ENCODE measurements around the gene ELF3. TPM values are rescaled to one million over a fixed set of nuclear protein-coding genes. Genes with fewer than 3 reads are reported as not detected.
"Not testable (repeated sequence)": the region's sequence is repeated elsewhere in the genome, so short reads cannot be mapped to it uniquely, and the experiment has no call there.

ELF3 gene
- total RNA-seq, 4 donors from 2014 or later: 10.8 to 39.9 (median 26.7) TPM

DNA sequence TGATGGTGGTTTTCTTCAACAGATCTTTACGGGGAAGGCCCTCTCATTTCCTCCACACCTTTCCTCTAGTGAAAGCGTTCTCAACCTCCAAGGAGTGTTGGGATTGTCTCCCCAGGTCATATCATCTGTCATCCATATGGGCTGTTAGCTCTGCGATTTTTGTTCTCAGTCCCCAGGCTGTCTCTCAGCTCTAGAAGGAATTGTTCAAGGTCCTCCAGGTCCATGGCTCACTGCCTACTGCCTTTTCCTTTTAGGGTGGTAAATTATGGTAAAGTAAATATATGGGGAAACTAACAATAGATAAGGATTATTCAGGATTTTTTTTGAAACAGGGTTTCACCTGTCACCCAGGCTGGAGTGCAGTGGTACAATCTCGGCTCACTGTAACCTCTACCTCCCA lies 37.6 kb downstream of the ELF3 start:
- Histone ChIP-seq H3K4me1 (peaks cover 17% of the 10 kb centered on the region), H3K27me3 (no peaks in the 10 kb centered on the region), H3K9me3 (no peaks in the 10 kb centered on the region), H3K36me3 (no peaks in the 10 kb centered on the region), H3K4me3 (no peak overlapping the region), H3K27ac (no peak overlapping the region)
- 82% methylated on average over 4 of the region's 4 CpGs for WGBS
- DNase-seq (ENCODE audit: low spot score in 2 of 2): no peak
- TF ChIP-seq EP300 (IDR thresholded peaks at IDR 0.05): no peak
- TF ChIP-seq, protein P1, sequence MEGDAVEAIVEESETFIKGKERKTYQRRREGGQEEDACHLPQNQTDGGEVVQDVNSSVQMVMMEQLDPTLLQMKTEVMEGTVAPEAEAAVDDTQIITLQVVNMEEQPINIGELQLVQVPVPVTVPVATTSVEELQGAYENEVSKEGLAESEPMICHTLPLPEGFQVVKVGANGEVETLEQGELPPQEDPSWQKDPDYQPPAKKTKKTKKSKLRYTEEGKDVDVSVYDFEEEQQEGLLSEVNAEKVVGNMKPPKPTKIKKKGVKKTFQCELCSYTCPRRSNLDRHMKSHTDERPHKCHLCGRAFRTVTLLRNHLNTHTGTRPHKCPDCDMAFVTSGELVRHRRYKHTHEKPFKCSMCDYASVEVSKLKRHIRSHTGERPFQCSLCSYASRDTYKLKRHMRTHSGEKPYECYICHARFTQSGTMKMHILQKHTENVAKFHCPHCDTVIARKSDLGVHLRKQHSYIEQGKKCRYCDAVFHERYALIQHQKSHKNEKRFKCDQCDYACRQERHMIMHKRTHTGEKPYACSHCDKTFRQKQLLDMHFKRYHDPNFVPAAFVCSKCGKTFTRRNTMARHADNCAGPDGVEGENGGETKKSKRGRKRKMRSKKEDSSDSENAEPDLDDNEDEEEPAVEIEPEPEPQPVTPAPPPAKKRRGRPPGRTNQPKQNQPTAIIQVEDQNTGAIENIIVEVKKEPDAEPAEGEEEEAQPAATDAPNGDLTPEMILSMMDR (IDR thresholded peaks at IDR 0.05): no peak
- TF ChIP-seq POLR2AphosphoS5 (IDR thresholded peaks at IDR 0.05): no peak
- TF ChIP-seq POLR2A (IDR thresholded peaks at IDR 0.05): no peak

DNA sequence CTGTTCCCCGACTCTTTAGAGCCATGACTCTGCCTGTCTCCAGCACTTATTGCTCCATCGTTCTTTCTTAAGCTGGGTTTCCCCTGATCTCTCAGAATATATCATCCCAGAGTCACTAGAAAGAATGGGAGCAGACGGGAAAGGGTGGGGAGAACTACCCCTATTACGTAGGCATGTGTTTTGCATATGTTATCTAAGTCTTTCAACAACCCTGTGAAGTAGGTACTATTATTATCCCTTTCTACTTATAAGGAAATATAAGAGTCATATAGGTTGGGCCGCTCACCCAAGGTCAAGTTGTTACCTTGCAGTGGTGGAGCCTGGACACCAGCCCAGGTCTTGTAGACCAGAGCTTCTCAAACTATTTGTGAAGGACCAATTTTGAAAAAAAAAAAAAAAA lies 38.7 kb downstream of the ELF3 start:
- H3K36me3 ChIP-seq: no peaks in the 10 kb centered on the region
- WGBS: 62% methylated on average over 5 of the region's 5 CpGs
- H3K27ac ChIP-seq: no peak overlapping the region
- H3K4me1 ChIP-seq: peaks cover 17% of the 10 kb centered on the region
- H3K9me3 ChIP-seq: no peaks in the 10 kb centered on the region
- H3K4me3 ChIP-seq: no peak overlapping the region
- no peak for DNase-seq (ENCODE audit: low spot score in 2 of 2)
- TF ChIP-seq POLR2A (IDR thresholded peaks at IDR 0.05): no peak
- no peak for TF ChIP-seq EP300 (IDR thresholded peaks at IDR 0.05)
- TF ChIP-seq, protein P1 (IDR thresholded peaks at IDR 0.05): no peak
- no peak for TF ChIP-seq POLR2AphosphoS5 (IDR thresholded peaks at IDR 0.05)
- H3K27me3 ChIP-seq: no peaks in the 10 kb centered on the region

DNA sequence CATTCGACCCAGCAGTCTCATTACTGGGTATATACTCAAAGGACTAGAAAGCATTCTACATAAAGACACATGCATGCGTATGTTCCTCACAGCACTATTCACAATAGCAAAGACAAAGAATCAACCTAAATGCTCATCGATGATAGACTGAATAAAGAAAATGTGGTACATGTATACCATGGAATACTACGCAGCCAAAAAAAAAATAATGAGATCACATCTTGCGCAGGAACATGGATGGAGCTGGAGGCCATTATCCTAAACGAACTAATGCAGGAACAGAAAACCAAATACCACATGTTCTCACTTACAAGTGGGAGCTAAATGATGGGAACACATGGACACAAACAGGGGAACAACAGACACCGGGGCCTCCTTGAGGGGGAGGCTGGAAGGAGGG lies 43.7 kb downstream of the ELF3 start:
- 82% methylated on average over 7 of the region's 7 CpGs for WGBS
- no peaks in the 10 kb centered on the region for H3K36me3 ChIP-seq
- H3K9me3 ChIP-seq: no peaks in the 10 kb centered on the region
- no peak for DNase-seq (ENCODE audit: low spot score in 2 of 2)
- TF ChIP-seq, protein P1 (IDR thresholded peaks at IDR 0.05): no peak
- TF ChIP-seq POLR2AphosphoS5 (IDR thresholded peaks at IDR 0.05): no peak
- TF ChIP-seq EP300 (IDR thresholded peaks at IDR 0.05): no peak
- TF ChIP-seq POLR2A (IDR thresholded peaks at IDR 0.05): no peak
- peaks cover 7% of the 10 kb centered on the region for H3K4me1 ChIP-seq
- H3K4me3 ChIP-seq: no peak overlapping the region
- no peaks in the 10 kb centered on the region for H3K27me3 ChIP-seq
- H3K27ac ChIP-seq: no peak overlapping the region

DNA sequence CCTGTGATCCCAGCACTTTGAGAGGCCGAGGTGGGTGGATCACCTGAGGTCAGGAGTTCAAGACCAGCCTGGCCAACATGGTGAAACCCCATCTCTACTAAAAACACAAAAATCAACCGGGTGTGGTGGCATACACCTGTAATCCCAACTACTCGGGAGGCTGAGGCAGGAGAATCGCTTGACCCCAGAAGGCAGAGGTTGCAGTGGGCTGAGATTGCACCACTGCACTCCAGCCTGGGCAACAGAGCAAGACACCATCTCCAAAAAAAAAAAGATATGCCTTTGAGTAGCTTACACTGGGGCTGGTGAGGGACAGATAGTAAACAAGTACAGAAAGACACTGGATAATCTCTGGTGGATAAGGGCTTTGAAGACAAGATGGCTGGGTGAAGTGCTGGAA lies 44.3 kb downstream of the ELF3 start:
- not testable (repeated sequence) for H3K4me1 ChIP-seq; H3K36me3 ChIP-seq; DNase-seq (ENCODE audit: low spot score in 2 of 2); H3K27me3 ChIP-seq; H3K27ac ChIP-seq; H3K4me3 ChIP-seq; H3K9me3 ChIP-seq
- WGBS: 88% methylated on average over 4 of the region's 4 CpGs

DNA sequence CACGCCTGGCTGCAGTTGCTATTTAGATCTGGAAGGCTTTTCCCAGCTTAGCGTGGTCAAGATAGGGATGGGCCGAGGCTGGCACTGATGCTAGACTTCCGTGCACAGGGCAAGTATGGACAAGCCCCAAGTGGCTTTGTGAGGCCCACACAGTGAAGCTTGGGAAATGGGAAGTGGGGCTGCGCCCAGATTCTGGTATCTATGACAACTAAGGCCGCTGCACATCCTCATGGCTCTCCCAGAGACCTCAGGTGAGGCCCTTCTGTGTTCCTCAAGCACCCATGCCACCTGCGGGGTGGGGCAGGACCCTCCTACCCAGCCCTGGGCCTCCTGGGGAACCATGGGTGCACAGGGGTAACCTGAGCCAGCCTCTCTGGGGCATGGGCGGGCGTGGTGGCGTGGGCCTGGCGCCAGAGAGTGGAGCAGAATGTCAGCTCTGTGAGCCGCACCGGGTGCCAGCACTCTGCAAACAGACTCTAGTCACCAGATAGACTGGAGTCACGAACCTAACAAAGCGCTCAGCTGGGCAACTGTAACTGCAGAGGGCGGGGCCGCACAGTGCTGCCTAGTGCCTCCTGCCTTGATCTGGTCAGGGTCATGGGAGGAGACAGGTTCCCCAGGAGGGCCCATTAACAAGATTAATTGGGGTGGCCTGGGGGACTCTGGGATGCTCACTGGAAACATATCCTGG lies 46.4 kb downstream of the ELF3 start:
- DNase-seq (ENCODE audit: low spot score in 2 of 2): peak; percentile 73 to 84
- TF ChIP-seq, protein P1 (IDR thresholded peaks at IDR 0.05): no peak
- TF ChIP-seq POLR2AphosphoS5 (IDR thresholded peaks at IDR 0.05): no peak
- no peak for TF ChIP-seq EP300 (IDR thresholded peaks at IDR 0.05)
- no peak for TF ChIP-seq POLR2A (IDR thresholded peaks at IDR 0.05)
- 70% methylated on average over 2 of the region's 17 CpGs for WGBS

DNA sequence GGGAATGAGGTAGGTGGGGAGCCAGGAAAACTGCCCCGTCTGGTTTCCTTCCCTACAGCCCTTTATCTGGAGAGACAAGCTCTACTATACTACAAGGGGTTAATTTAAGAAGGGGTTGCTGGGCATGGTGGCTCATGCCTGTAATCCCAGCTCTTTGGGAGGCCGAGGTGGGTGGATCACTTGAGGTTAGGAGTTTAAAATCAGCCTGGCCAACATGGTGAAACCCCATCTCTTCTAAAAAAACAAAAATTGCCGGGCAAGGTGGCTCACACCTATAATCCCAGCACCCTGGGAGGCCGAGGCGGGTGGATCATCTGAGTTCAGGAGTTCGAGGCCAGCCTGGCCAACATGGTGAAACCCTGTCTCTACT lies 46.9 kb downstream of the ELF3 start:
- not testable (repeated sequence) for H3K27me3 ChIP-seq; DNase-seq (ENCODE audit: low spot score in 2 of 2); H3K4me3 ChIP-seq; H3K27ac ChIP-seq; H3K36me3 ChIP-seq; H3K9me3 ChIP-seq; H3K4me1 ChIP-seq
- WGBS: 70% methylated on average over 6 of the region's 6 CpGs

More for the DNA sequence above, 46.4 kb downstream of the ELF3 start:
- Histone ChIP-seq H3K36me3 (no peaks in the 10 kb centered on the region), H3K4me1 (peaks cover 7% of the 10 kb centered on the region), H3K27ac (no peak overlapping the region), H3K4me3 (no peak overlapping the region), H3K27me3 (no peaks in the 10 kb centered on the region), H3K9me3 (no peaks in the 10 kb centered on the region)
